HG02759 (cell line): ENCODE data around the gene NPAS4.
"Not testable (repeated sequence)": the region's sequence is repeated elsewhere in the genome, so short reads cannot be mapped to it uniquely, and the experiment has no call there.

ENCODE experiments used
- ATAC-seq: cut with Tn5 transposase; IDR thresholded peaks from one replicate; pipeline ENCODE4 v1.9.1; 2021; ENCODE audit warnings: mild to moderate bottlenecking, moderate library complexity; ENCODE audit not compliant: unreplicated experiment

NPAS4 gene

GRCh38 chr11:66420671-66421476 lies at the start of gene NPAS4:
TSS of gene NPAS4 (plus strand) at chr11:66421035. CDS start at chr11:66421180, 145 bp downstream.
- no peak for ATAC-seq

- ATAC-seq, result peak; percentile 70
These were observed 49.0 kb upstream of the NPAS4 start, which contains the start of gene SLC29A2 for GRCh38 chr11:66371627-66372415. TSS of gene SLC29A2 (minus strand) at chr11:66371760. CDS start at chr11:66371591, 169 bp downstream.

DNA sequence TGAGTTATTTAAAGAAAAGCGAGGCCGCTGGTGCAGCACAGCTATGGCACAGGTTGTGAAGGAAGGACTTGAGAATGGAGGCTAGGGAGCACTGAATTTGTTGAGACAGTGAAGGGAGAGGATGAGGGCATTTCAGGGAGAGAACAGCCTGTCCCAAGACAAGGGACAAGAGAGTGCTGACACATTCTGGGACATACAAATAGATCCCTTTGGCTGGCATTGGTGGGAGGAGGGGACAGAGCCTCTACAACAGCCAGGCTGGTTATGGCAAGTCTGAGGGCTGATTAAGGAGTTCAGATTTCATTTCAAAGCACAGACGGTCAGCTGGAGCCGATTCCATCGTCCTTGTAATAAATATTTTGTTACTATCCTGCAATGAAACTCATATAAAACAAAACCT lies 47.6 kb upstream of the NPAS4 start:
- no peak for ATAC-seq

DNA sequence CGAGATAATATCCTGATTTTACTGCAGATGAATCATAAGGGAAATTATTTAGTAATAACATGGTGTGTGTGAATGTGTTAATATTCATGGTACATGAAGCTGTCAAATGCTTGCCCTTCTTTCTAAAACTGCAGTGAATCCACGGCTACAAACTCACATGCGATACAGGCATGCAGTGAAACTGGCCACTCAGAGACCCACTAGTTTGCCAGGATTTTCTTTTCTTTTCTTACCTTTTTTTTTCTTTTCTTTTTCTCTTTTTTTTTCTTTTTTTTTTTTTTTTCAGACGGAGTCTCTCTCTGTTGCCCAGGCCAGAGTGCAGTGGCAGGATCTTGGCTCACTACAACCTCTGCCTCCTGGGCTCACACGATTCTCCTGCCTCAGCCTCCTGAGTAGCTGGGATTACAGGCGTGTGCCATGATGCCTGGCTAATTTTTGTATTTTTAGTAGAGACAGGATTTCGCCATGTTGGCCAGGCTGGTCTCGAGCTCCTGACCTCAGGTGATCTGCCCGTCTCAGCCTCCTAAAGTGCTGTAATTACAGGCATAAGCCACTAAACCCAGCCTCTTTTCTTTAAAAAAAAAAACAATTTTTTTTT lies 47.0 kb upstream of the NPAS4 start:
- not testable (repeated sequence) for ATAC-seq

GRCh38 chr11:66380264-66380663 lies 40.6 kb upstream of the NPAS4 start:
- not testable (repeated sequence) for ATAC-seq

DNA sequence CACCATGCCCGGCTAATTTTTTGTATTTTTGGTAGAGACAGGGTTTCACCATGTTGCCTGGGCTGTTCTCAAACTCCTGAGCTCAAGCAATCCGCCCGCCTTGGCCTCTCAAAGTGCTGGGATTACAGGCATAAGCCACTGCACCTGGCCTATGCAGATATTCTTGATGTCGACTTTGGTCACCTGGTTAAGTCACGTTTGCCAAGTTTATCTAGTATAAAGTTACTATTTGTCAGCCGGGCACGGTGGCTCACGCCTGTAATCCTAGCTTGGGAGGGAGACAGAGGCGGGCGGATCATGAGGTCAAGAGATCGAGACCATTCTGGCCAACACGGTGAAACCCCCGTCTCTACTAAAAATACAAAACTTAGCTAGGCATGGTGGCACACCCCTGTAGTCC lies 36.5 kb upstream of the NPAS4 start:
- not testable (repeated sequence) for ATAC-seq

- ATAC-seq, result no peak
These were observed 34.4 kb upstream of the NPAS4 start for GRCh38 chr11:66386171-66387069.

DNA sequence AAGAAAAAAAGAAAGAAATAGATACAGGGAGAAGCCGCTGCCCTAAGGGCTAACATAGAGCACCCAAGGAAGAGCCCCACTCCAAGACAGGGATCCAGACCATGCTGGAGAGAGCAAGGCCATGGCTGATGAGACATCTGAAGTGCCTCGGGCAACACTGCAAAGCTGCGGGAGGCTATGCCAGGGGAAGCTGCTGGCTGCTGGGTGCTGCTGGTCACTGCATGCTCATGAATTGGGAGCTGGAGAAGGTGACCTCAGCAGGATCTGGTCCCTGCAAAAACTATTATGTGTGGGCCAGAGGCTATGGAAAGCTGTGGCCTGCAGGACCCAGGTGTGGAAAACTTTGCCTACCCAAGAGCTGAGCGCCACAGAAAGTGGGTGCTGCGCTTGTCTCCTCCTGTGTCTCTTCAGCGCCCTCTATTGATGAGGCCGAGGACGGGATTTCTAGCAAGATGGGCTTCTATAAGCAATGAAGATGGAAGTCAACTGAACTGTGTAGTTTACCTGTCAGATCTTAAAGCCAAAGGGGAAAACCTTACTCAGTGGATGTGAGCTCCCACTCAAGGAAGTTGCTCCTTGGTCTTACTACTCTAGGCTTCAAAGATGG lies 32.0 kb upstream of the NPAS4 start:
- no peak for ATAC-seq

DNA sequence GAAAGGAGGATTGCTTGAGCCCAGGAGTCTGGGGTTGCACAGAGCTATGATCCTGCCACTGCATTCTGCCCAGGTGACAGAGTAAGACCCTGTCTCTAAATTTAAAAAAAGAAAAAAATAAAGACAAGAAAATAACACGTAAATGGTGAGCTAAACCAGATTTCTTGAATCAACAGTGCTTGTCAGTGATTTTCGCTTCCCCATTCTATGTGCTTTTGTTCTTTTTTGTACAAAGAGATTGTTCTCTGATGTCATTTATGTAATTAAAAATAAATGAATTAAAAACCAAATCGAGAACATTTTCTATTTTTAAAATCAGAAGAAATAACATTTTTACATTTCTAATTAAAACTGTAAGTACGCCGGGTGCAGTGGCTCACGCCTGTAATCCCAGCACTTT lies 29.5 kb upstream of the NPAS4 start:
- no peak for ATAC-seq

- ATAC-seq, result no peak
These were observed 26.9 kb upstream of the NPAS4 start for GRCh38 chr11:66393954-66394353.

- ATAC-seq, result no peak
These were observed 13.2 kb upstream of the NPAS4 start for GRCh38 chr11:66407651-66408050.

GRCh38 chr11:66408488-66409214 lies 12.2 kb upstream of the NPAS4 start:
- no peak for ATAC-seq

- no peak for ATAC-seq
These were observed 11.6 kb upstream of the NPAS4 start for GRCh38 chr11:66409226-66409625.

DNA sequence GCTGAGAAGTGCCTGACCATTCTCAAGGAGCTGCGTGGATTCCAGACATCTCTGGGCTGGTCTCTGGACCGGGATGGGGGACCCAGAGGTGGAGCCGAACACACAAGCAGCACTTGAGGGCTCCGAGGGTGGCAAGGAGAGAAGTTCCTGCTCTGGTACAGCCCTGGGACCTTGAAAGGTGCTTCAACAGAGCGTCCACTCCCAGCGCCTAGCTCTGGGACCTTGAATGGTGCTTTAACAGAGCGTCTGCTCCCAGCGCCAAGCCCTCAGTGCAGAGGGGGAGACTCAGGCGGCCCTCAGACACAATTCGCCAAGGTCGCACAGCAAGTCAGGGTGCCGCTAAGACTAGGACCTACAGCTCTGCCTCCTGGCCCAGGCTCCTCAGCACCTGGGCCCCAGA lies 10.6 kb upstream of the NPAS4 start:
- no peak for ATAC-seq

DNA sequence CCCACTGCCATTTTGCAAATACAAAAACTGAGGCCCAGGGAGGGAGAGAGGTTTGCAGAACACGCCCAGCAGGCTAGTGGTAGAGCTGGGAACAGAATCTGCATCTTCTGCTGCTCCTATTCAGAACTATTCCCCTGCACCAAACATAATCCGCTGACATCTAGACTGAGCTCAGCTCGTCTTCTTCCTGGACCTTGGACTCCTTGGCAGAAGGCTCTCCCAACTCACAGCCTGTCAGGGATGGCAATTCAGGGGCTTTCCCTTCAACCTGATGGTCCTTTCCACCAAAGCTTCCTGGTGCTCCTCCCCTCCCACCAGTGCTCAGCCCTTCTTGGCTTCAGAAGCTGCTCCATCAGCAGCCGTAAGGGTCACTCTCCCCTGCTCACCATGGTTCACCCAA lies 9.5 kb upstream of the NPAS4 start:
- no peak for ATAC-seq

- ATAC-seq, result no peak
These were observed 8.7 kb upstream of the NPAS4 start for GRCh38 chr11:66412110-66412509.

DNA sequence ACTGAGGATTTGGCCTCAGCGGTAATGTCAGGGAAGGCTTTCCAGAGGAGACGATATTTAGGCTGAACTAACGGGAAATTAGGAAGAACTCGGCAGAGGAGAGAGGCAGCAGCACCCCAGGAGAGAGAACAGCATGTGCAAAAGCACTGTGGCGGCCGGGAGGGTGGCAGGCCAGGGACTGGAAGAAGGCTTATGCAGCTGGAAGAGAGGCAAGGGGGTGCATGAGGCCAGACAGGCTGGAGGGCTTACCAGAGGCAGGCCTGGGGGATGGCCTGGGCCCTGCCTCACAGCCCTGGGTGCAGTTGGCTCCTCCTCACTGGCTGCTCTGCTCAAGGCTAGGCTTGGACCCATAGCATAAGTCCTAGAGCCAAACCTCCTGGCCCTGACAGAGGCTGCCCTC lies 7.7 kb upstream of the NPAS4 start:
- no peak for ATAC-seq

DNA sequence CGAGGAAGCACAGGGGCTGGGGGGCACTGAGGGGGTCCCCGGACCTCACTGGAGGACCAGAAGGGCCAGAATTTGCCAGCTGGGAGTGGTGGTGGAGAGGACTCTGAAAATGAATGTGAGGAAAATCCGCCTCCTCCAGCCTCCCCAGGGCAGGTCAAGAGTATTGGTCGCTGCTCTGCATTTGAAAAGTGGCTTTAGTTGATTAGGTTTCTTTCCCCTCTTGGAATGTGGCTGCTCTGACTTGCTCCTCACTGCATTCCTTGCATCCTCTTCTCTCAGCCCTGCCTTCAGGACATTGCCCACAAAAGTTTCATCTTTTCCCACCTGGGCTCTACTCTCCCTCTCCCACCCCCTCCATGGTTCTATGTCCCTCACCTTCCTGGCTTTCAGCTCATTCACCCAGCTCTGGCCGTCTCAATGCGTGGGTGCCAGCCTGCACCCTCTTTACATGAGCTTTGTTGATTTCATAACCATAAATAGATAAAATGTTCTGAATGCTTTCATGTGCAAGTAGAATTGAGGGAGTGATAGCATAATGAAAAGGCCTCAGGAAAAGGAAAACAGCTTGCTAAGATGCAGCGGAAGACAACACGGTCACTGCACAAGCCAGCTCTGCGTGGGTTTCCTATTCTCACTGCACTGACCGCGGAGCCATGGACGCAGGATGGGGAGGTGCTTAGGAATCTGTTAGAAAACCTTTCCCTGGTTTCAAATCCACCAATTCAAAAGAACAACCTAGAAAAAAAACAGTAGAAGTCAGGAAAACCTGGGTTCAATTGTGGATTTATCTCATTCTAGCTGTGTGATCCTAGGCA lies 6.5 kb upstream of the NPAS4 start:
- ATAC-seq, result no peak

GRCh38 chr11:66415423-66415822 lies 5.4 kb upstream of the NPAS4 start:
- no peak for ATAC-seq
